Astrocyte (in vitro differentiated cells and primary cell): ENCODE measurements around the gene SLC25A33. TPM values are rescaled to one million over a fixed set of nuclear protein-coding genes. Genes with fewer than 3 reads are reported as not detected.

Source experiments
- DNase-seq: peaks from one replicate; pipeline ENCODE4 v3.0.0-alpha.2; 2010; ENCODE audit warnings: low read depth
- FAIRE-seq: peaks from 2 replicates; lab custom pipeline; 2011; peaks lifted over from hg19 to GRCh38; lab: Jason Lieb, UNC
- H2AFZ ChIP-seq: 2 replicates; pipeline ENCODE4 v1.6.0; 2012; ENCODE audit warnings: low read depth, low read length, inconsistent platforms
- H3K27ac ChIP-seq: 2 replicates; pipeline ENCODE4 v1.5.1; 2011; ENCODE audit warnings: low read depth, low read length, inconsistent platforms
- H3K27me3 ChIP-seq: 2 replicates; pipeline ENCODE4 v1.6.0; 2011; ENCODE audit warnings: low read length, inconsistent platforms; ENCODE audit not compliant: insufficient read depth
- H3K36me3 ChIP-seq: 2 replicates; pipeline ENCODE4 v1.5.1; 2011; ENCODE audit warnings: low read length, inconsistent platforms; ENCODE audit not compliant: insufficient read depth
- H3K4me1 ChIP-seq: 2 replicates; pipeline ENCODE4 v1.5.1; 2011; ENCODE audit warnings: low read length, inconsistent platforms; ENCODE audit not compliant: insufficient read depth
- H3K4me2 ChIP-seq: 2 replicates; pipeline ENCODE4 v1.6.0; 2012; ENCODE audit warnings: low read length, inconsistent platforms
- H3K4me3 ChIP-seq: 2 replicates; pipeline ENCODE4 v1.5.1; 2011; ENCODE audit warnings: low read depth, mild to moderate bottlenecking, low read length, inconsistent platforms; ENCODE audit not compliant: insufficient read depth
- H3K79me2 ChIP-seq: 2 replicates; pipeline ENCODE4 v1.6.0; 2012; ENCODE audit warnings: mild to moderate bottlenecking, low read length, inconsistent platforms; ENCODE audit not compliant: insufficient read depth
- H3K9ac ChIP-seq: 2 replicates; pipeline ENCODE4 v1.6.0; 2012; ENCODE audit warnings: mild to moderate bottlenecking, low read length, inconsistent platforms
- H3K9me3 ChIP-seq: 2 replicates; pipeline ENCODE4 v1.5.1; 2012; ENCODE audit warnings: low read depth, mild to moderate bottlenecking, low read length, inconsistent platforms; ENCODE audit not compliant: insufficient read depth
- H4K20me1 ChIP-seq: 2 replicates; pipeline ENCODE4 v1.6.0; 2012; ENCODE audit warnings: low read length, inconsistent platforms; ENCODE audit not compliant: insufficient read depth
- H3K27ac Mint-ChIP-seq: one replicate; pipeline ENCODE4 v1.8.0; 2021; ENCODE audit warnings: mild to moderate bottlenecking, mixed read lengths; ENCODE audit not compliant: unreplicated experiment
- H3K27me3 Mint-ChIP-seq: one replicate; pipeline ENCODE4 v1.8.0; 2021; ENCODE audit warnings: low read depth, mixed read lengths; ENCODE audit not compliant: unreplicated experiment
- H3K36me3 Mint-ChIP-seq: one replicate; pipeline ENCODE4 v1.8.0; 2021; ENCODE audit warnings: low read depth, mixed read lengths; ENCODE audit not compliant: unreplicated experiment
- H3K4me1 Mint-ChIP-seq: one replicate; pipeline ENCODE4 v1.8.0; 2021; ENCODE audit warnings: low read depth, mixed read lengths; ENCODE audit not compliant: unreplicated experiment
- H3K4me3 Mint-ChIP-seq: one replicate; pipeline ENCODE4 v1.8.0; 2021; ENCODE audit warnings: mild to moderate bottlenecking, moderate library complexity, mixed read lengths; ENCODE audit not compliant: unreplicated experiment
- H3K9me3 Mint-ChIP-seq: one replicate; pipeline ENCODE4 v1.8.0; 2021; ENCODE audit warnings: mild to moderate bottlenecking, mixed read lengths; ENCODE audit not compliant: unreplicated experiment
- EZH2 ChIP-seq: IDR thresholded peaks from 2 replicates; pipeline ENCODE4 v1.6.1; 2012; ENCODE audit warnings: mild to moderate bottlenecking, low read length, inconsistent platforms; ENCODE audit not compliant: insufficient read depth
- total RNA-seq: library from RNA; stranded (reverse); gene quantifications from 2 replicates; pipeline ENCODE4 v1.2.1, GENCODE V29; 2021
- TF ChIP-seq, protein P1 (sequence below): IDR thresholded peaks from 2 replicates; pipeline ENCODE4 v1.5.1; 2011; ENCODE audit warnings: low read depth, mild to moderate bottlenecking, inconsistent platforms, low read length, moderate library complexity; ENCODE audit not compliant: insufficient read depth

The SLC25A33 gene
- total RNA-seq, 1 donor from 2014 or later = 6.7 TPM

DNA sequence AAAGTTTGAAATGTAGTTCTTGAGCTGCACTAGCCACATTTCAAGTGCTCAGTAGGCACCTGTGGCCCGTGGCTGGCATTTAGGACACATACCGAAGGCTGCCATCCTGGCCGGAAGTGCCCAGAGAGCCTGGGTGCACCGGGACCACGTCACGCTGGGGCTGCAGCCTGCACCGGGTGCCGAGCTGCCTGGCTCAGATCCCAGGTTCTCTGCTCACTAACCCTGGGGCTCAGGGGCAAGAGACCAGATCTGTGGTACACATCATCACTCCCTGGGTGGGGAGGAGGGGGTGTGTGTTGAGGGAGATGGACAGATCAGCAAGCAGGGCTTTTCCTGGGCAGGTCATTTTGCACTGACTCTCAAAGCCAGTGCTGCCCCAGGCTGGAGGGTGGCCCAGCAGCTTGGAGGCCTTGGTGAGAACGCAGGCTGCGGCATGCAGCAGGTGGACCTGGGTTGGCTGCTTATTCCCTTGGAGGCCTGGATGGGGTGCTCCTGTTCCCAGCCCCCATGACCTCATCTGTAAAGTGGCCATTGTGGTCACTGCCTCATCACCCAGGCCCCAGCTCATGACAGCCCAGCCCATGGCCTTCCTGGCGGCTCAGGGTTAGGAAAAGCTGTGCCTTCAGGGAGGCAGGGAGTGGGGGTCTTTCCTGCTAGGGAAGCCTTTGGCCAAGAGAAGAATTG lies 73.0 kb downstream of the SLC25A33 start:
- peaks cover 1% of the 10 kb centered on the region for H3K4me1 Mint-ChIP-seq
- no peak overlapping the region for H3K4me3 Mint-ChIP-seq

DNA sequence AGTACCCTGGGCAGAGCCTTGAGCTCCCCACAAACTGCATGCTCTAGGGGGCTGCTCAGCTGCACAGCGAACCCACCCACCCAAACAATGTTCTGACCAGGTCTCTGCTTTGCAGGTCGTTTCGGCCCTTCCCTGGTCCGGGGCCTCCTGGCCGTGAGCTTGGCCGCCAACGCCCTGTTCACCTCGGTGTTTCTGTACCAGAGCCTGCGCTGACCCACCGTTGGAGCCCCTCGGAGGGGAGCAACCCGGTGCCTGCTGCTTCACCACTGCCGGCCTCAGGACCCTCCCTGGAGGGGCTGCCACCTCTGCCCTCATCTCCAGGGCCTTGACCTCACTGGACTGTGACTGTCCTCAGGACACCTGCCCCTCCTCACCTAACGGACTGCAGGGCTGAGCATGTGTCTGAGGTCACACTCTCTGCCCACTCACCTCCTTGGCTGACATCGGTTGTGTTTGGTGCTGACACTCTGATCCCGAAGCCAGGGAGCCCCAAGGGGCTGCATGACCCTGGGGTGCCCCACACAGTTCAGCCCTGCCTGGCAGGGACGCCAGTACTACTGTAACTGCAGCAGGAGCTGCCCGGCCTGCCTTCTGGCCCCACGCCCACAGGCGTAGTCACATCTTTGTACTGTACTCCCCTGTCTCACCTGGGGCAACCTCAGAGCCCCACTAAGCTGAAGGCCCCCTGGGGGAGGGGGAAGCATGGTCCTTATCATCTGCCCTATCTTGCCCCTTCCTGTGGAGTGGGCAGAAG lies 73.8 kb downstream of the SLC25A33 start:
- H3K36me3 ChIP-seq = no peaks in the 10 kb centered on the region
- no peak overlapping the region for H2AFZ ChIP-seq
- H3K4me2 ChIP-seq = no peak overlapping the region
- no peak overlapping the region for H3K27ac ChIP-seq
- H3K9me3 Mint-ChIP-seq = no peaks in the 10 kb centered on the region
- no peak for TF ChIP-seq EZH2
- TF ChIP-seq, protein P1, sequence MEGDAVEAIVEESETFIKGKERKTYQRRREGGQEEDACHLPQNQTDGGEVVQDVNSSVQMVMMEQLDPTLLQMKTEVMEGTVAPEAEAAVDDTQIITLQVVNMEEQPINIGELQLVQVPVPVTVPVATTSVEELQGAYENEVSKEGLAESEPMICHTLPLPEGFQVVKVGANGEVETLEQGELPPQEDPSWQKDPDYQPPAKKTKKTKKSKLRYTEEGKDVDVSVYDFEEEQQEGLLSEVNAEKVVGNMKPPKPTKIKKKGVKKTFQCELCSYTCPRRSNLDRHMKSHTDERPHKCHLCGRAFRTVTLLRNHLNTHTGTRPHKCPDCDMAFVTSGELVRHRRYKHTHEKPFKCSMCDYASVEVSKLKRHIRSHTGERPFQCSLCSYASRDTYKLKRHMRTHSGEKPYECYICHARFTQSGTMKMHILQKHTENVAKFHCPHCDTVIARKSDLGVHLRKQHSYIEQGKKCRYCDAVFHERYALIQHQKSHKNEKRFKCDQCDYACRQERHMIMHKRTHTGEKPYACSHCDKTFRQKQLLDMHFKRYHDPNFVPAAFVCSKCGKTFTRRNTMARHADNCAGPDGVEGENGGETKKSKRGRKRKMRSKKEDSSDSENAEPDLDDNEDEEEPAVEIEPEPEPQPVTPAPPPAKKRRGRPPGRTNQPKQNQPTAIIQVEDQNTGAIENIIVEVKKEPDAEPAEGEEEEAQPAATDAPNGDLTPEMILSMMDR = no peak
- DNase-seq = no peak
- no peak overlapping the region for H3K27ac Mint-ChIP-seq
- H3K27me3 Mint-ChIP-seq = peaks cover 5% of the 10 kb centered on the region
- FAIRE-seq = no peak
- H3K36me3 Mint-ChIP-seq = peaks cover 3% of the 10 kb centered on the region
- no peaks in the 10 kb centered on the region for H3K4me1 ChIP-seq
- no peak overlapping the region for H3K9ac ChIP-seq
- no peak overlapping the region for H3K4me3 ChIP-seq
- no peaks in the 10 kb centered on the region for H3K9me3 ChIP-seq
- no peaks in the 10 kb centered on the region for H3K27me3 ChIP-seq
- H4K20me1 ChIP-seq = no peaks in the 10 kb centered on the region
- H3K79me2 ChIP-seq = no peaks in the 10 kb centered on the region
- peaks cover 1% of the 10 kb centered on the region for H3K4me1 Mint-ChIP-seq
- H3K4me3 Mint-ChIP-seq = no peak overlapping the region

More for the DNA sequence above, 73.0 kb downstream of the SLC25A33 start:
- no peak overlapping the region for H3K27ac Mint-ChIP-seq
- Histone ChIP-seq H3K27me3 (no peaks in the 10 kb centered on the region), H3K9ac (no peak overlapping the region), H4K20me1 (no peaks in the 10 kb centered on the region), H3K79me2 (no peaks in the 10 kb centered on the region), H2AFZ (no peak overlapping the region), H3K36me3 (no peaks in the 10 kb centered on the region), H3K4me2 (no peak overlapping the region), H3K4me3 (no peak overlapping the region), H3K4me1 (no peaks in the 10 kb centered on the region), H3K27ac (no peak overlapping the region), H3K9me3 (no peaks in the 10 kb centered on the region)
- peaks cover 3% of the 10 kb centered on the region for H3K27me3 Mint-ChIP-seq
- FAIRE-seq = no peak
- TF ChIP-seq EZH2 = no peak
- TF ChIP-seq, protein P1 = no peak
- no peaks in the 10 kb centered on the region for H3K9me3 Mint-ChIP-seq
- DNase-seq = no peak
- peaks cover 3% of the 10 kb centered on the region for H3K36me3 Mint-ChIP-seq
